ENCODE results near the gene PPP6R2. TPM values are rescaled to one million over a fixed set of nuclear protein-coding genes. Genes with fewer than 3 reads are reported as not detected.

PPP6R2 gene
- total RNA-seq, 1 experiment from 2014 or later = 61.3 TPM

GRCh38 chr22:50339945-50340879 is 2.9 kb upstream of the PPP6R2 start:
- POLR2A ChIA-PET = interaction anchor here (0.5 to 1.0 kb wide), 2 partner anchors 10 to 89 kb away, joined by 3 read pairs; partner anchors contain the start of gene HDAC10
- TF ChIP-seq, protein P1, sequence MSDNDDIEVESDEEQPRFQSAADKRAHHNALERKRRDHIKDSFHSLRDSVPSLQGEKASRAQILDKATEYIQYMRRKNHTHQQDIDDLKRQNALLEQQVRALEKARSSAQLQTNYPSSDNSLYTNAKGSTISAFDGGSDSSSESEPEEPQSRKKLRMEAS (IDR thresholded peaks at IDR 0.05) = no peak
- no peak for TF ChIP-seq TCF7L2 (IDR thresholded peaks at IDR 0.05; ENCODE audit: borderline replicate concordance, extremely low read depth, insufficient read depth, insufficient read length)
- no peak for TF ChIP-seq EZH2 (IDR thresholded peaks at IDR 0.05)
- TF ChIP-seq JUND (IDR thresholded peaks at IDR 0.05) = no peak
- no peak for TF ChIP-seq EGR1 (IDR thresholded peaks at IDR 0.05; ENCODE audit: low read depth)
- TF ChIP-seq POLR2A (IDR thresholded peaks at IDR 0.05; ENCODE audit: borderline replicate concordance, extremely low read depth, insufficient read depth, insufficient read length) = no peak
- no peak for TF ChIP-seq FOSL1 (IDR thresholded peaks at IDR 0.05; ENCODE audit: low read depth)
- no peak for TF ChIP-seq ZNF274 (IDR thresholded peaks at IDR 0.05; ENCODE audit: low read depth, low read length)
- TF ChIP-seq REST (IDR thresholded peaks at IDR 0.05; ENCODE audit: low read depth) = no peak
- no peak for TF ChIP-seq SRF (IDR thresholded peaks at IDR 0.05; ENCODE audit: low read depth)
- Histone ChIP-seq H3K4me2 (ENCODE audit: low read length) (no peak overlapping the region), H3K27me3 (ENCODE audit: insufficient read depth, low read length) (no peaks in the 10 kb centered on the region), H4K20me1 (ENCODE audit: insufficient read depth) (no peaks in the 10 kb centered on the region), H3K9me3 (ENCODE audit: control insufficient read depth in 1 of 2, insufficient read depth in 1 of 2, low read depth in 1 of 2, low read length in 2 of 2) (peaks cover 0 to 20% of the 10 kb centered on the region in 2 experiments; a peak in 1 of 4 replicates), H3K4me1 (ENCODE audit: control insufficient read depth in 1 of 2, insufficient read depth in 2 of 2, low read length in 2 of 2) (peaks cover 4 to 12% of the 10 kb centered on the region in 2 experiments), H3K27ac (ENCODE audit: low read depth, low read length) (peak overlapping the region; percentile 19; the same call in 1 of the 2 replicates), H3K36me3 (ENCODE audit: control insufficient read depth in 1 of 2, insufficient read depth in 2 of 2, low read length in 2 of 2) (no peaks in the 10 kb centered on the region), H2AFZ (ENCODE audit: low read depth, low read length, poor library complexity, severe bottlenecking) (no peak overlapping the region), H3K4me3 (replicated peaks in 1 of 2; ENCODE audit: low read depth in 1 of 2, low read length in 2 of 2) (no peak overlapping the region), H3K79me2 (ENCODE audit: insufficient read depth, low read length) (peaks cover 5% of the 10 kb centered on the region; the same call in 1 of the 2 replicates), H3K9me2 (ENCODE audit: insufficient read depth) (no peaks in the 10 kb centered on the region), H3K9ac (ENCODE audit: low read length) (no peak overlapping the region)
- BruUV-seq (replicated peaks) = no TSS peak
- RAD21 ChIA-PET (ENCODE audit: low non-redundant PET in 1 of 2, low total read pairs in 2 of 2, uncharacterized antibody in 2 of 2, unreplicated experiment in 2 of 2) = no interaction called here
- CTCF ChIA-PET = interaction anchor here (2.7 kb wide), 1 partner anchor 89 kb away, joined by 17 read pairs; the partner anchor contains the start of gene HDAC10
- ATAC-seq (no peak), DNase-seq (ENCODE audit: low read depth, low spot score) (no peak)
- intact Hi-C loops (cut with micrococcal nuclease) = no loop called here
